Erythroblast (primary cell): ENCODE results near the gene CAPN5.

Experiments used
- GATA1 ChIP-seq: IDR thresholded peaks from 2 replicates; pipeline ENCODE4 v1.6.1; 2011; ENCODE audit warnings: low read depth, mild to moderate bottlenecking, control low read depth, low read length, moderate library complexity
- POLR2A ChIP-seq: IDR thresholded peaks from 2 replicates; pipeline ENCODE4 v1.6.1; 2011; ENCODE audit warnings: mild to moderate bottlenecking, low read length

DNA sequence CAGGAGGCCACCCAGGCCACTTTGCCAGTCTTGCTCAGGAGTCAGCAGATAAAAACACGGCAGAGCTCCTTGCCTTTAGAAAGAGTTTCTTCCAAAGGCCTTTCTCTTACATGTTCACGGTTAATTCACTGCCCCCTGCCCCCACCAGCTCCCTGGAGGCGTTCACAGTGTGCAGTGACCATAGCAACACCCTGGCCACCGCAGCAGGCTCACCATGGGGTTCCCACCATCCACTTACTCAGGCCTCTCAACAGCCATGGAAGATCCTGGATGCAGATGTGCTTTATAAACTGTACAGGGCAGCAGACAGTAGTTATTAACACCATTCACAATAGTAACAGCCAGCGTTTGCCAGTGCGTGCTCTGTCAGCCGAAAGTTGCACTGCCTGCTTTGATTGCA lies 50.7 kb downstream of the CAPN5 start:
- TF ChIP-seq POLR2A: no peak
- TF ChIP-seq GATA1: no peak
